ENCODE measurements around the gene GRPEL2.
A peak's percentile ranks its signal among the peaks of the same experiment; 100 is the strongest.

Gene GRPEL2, protein sequence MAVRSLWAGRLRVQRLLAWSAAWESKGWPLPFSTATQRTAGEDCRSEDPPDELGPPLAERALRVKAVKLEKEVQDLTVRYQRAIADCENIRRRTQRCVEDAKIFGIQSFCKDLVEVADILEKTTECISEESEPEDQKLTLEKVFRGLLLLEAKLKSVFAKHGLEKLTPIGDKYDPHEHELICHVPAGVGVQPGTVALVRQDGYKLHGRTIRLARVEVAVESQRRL

DNA sequence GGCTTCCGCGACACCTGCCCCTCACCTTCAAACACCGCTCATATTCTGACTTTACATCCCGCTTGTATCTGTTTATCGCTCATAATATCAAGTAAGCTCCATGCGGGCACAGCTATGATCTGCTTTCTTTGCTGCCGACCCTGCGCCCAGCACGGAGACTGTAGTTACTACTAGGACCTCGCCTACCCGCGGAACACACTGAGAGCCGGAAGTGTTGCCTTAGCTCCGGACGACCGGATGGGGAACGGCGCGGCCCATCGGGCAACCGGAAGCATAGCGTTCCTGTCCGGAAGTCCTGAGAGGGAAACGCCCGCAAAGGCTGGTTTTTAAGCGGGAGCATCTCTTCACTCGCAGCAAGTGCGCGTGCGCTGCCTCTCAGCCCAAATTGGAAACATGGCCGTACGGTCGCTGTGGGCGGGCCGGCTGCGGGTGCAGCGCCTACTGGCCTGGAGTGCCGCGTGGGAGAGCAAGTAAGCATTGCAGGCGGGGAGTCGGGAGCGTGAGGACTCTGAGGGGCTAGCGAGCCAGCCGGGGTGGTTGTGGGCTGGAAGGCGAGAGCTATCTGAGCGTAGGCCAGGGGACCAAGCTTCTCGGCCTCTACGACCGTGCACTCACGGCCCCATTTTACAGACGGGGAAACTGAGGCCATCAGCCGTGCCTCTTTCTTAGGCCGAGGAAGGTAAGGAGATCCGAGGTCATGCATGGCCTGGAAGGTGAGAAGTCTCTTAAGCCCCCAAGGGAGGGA, at the start of gene GRPEL2:
Gene GRPEL2, plus strand, starts transcription at position 353 of the 745 bp plus-strand sequence. Its CDS starts 41 bp downstream, at position 394.
- peak; percentile 95 for DNase-seq

DNA sequence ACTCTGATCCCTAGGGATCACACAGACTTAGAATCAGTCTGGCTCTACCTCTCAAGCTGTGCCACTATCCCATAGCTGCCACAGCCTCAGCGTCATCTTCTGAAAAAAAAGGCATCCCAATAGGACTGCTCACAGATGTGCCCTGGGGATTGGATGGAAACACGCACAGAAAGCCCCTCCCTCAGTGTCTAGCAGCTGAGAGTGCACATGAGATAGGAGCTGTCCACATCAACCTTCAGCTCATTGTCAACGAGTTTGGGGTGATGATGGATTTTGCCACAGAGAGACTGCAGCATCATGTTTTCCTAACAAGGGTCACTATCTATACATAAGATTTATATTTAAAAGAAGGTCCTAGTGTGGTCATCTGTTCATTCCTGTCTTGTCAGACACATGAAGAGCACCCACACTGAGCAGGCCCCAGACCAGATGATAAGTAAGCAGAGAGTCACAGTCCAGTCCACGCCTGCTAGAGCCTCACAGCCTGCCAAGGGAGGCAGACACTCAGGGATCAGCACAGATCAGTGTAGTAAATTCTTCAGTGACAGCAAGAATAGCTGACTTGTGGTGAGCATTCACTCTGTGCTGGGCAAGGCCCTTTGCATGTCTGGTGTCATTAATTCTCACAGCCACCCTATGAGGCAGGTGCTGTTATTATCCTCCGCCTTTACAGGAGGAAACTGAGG, 47.8 kb upstream of the GRPEL2 start:
- DNase-seq, result no peak

DNA sequence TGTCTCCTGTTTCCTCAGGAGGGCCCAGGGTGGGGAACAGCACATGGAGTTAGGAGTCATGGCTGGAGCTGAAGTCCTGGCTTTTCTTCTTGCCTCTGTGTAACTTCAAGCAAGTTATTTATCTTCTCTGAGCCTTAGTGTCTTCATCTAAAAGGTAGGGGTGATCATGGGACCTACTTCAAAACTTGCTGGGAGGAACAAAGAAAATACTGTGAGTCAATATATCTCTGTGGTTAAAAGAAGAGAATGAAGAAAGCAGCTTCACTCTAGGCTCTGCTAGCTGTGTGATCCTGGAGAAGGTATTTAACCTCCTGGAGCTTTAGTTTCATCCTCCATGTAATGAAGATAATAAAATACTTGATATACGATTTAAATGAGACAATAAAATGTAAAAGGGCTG, 47.1 kb upstream of the GRPEL2 start:
- no peak for DNase-seq

DNA sequence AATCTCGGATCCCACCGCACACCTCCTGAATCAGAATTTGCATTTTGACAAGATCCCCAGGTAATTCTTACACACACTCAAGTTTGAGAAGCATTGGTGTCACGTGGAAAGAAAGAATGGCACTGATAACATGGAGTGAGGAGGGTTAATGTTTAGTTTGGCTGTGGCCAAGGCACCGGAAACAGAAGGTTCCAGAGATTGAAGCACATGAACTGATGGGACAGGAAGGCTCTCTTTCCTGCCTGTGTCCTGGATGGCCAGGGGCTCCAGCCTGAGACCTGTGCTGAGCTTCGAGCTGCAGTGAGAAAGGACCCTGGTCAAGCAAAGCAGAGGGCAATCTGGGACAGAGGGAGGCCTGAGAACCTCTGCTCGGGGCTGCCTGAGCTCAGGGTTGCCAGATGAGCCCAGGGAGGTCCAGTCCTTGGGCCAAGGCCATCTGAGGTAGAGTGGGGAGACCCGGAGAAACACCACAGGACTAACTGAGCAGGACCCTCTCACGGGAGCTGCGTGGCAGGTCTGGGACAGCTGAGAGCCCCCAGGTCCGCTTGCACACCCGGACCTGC, 46.4 kb upstream of the GRPEL2 start:
- no peak for DNase-seq

DNA sequence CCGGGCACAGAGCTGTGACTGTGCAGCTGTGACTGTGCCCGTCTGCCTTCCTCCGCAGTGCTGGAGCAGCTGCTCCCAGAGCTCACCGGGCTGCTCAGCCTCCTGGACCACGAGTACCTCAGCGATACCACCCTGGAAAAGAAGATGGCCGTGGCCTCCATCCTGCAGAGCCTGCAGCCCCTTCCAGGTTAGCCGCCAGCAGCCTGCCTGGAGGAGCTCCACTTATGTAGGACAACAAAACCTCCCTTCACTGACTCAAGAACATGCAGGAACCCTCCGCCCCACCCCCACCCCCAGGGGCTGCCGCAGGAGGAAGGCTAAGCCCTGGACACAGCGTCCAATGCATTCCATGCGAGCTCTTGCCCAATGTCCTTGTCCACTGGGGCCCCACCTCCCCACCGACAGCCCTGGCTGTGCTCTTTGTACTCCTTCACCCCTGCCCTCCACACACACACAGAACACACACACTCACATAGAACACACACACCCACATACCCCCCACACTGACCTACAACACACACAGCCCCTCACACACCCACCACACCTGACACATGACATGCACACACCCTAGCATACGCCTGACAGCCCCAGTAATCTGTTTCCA, 45.7 kb upstream of the GRPEL2 start:
- DNase-seq, result no peak

DNA sequence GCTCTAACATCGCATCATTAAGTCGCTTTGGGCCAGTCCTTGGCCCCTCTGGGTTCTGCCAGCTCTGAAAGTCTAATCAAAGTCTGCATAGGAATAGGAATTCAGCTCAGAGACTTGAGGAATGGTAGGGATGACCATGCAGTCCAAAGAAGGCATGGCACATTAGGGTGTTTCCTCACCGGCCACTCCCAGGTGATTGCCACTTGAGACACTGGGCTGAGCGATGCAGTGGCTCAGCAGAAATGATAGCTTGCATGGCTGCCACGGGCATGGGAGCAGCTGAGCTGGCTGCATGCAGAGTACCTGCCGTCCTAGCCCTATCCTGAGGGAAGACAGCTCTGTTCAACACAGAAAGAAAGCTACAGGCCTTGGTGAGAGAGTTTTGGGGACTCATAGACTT, 44.9 kb upstream of the GRPEL2 start:
- no peak for DNase-seq

DNA sequence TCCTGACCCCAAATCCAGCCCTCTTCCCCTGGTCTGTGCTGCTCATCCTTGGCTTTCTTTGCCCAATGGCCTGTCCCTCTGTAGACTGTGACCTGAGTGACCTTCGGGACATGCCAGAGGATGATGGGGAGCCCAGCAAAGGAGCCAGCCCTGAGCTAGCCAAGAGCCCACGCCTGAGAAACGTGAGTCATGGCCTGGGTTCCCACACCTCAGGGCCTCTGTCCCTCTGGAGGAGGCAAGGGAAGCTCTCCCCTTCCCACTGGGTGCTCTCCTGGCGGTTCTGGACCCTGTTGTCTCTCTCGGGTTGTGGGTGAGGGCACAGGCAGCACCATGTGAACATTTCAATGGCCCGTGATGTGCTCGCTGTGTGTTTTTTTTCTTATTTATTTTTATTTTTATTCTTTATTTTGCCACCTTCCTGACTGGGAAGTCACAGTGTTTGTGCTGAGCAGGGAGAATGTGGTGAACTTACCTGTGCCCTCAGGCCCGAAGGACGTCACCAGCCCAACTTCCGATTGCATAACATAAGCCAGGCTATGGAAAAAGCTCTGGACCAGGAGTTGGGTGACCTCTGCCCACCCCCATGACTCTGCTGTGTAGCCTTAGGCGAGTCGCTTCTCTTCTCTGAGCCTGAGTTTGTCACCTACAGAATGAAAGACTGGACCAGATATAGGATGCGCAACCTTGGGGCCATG, 44.1 kb upstream of the GRPEL2 start:
- DNase-seq, result no peak

DNA sequence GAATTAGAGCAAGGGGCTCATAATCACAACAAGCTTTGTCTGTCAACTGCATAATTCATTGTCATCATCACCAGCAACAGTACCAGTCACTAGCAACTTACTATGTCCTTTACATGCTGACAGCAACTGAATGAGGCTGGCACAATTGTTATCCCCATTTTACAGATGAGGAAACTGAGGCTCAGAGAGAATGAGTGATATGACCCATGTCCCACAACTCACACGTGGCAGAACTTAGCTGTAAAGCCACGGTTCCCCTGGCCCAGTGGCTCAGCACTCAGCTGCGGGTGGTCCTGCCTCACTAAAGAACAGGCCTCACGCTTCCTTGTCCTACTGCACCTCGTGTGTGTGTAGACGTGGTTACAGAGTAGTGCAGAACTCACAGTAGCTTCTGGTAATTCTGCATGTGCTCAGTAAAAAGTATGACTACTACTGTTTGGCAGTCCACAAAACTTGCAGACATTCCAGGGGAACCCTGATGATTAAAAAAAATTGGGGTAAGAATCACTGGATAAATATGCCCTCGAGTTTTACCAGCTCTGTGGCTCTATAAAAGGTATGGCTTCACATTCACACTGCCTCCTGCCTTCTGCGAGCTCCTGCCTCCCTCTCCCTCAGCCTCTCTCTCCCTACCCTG, 43.4 kb upstream of the GRPEL2 start:
- no peak for DNase-seq

DNA sequence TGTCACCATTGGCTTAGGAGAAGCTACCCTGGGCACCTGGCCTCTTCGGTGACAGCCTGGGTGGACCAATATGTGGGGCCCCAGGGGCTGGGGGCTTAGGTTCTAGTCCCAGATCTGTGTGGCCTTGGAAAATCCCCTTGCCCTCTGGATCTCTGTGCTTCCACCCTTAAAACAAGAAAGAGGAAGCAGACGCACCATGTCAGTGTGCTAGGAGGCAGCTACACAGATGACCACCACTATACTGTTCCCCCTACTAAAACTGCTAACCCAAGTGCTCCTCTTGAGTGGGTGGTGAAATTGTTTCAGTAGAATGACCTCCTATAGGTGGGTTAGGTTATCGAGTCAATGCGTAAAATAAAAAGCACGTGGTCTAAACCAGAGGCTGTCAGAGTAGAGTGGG, 42.7 kb upstream of the GRPEL2 start:
- DNase-seq, result no peak

DNA sequence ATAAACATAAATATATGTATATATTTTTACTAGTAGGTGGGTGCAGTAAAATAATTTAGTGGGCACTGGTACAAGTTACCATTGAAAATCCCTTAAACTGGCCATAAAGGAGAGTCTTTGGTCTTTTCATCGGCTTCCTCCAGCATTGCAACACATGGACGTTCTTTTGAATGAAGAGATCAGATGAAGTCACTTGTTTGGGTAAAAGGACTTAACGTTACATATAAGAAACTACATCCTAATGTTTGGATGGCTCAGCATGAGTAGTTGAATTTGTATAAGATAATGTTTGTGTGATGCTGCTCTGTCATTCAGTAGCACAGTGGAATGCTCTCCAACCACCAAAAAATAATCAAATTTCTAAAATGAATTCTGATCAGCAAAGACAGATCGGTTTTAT, 42.1 kb upstream of the GRPEL2 start:
- no peak for DNase-seq

DNA sequence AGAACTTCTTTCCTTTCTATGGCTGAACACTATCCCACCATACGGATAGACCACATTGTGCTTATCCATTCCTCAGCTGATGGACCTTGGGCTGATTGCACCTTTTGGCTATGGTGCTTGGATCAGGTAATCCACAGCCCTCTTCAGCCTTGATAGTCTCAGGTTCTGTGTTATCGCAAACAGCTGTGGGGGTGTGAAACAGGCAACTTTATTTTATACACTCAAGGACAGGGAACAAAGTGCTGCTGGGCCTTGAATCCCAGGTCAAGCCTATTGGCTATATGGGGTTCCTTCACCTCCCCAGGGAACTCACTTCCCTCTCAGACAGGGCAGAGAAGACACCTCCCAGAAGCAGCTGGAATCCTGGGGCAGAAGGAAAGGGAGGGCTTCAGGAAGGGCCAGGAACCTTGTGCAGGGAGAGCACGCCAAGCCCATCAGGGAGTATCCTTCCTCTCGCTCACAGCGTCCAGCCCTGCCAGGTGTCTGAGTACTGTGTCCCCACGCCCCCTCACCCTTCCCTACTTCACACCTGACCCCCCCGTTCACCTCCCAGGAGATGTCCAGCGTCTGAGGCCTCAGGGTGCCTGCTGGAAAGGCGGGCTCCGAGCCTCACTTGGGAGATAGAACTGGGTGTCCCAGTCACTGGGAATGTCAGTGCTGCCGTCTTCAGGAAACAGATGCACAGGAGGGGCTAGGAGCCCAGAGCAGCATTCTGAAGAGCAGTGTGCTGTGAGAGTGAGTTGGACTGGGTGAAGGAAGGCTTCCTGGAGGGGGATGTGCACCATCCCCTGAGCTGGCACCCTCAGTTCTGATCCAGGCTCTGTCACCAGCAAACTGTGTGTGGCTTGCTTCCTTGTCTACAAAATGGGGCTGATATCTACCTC, 40.9 kb upstream of the GRPEL2 start:
- DNase-seq, result no peak

DNA sequence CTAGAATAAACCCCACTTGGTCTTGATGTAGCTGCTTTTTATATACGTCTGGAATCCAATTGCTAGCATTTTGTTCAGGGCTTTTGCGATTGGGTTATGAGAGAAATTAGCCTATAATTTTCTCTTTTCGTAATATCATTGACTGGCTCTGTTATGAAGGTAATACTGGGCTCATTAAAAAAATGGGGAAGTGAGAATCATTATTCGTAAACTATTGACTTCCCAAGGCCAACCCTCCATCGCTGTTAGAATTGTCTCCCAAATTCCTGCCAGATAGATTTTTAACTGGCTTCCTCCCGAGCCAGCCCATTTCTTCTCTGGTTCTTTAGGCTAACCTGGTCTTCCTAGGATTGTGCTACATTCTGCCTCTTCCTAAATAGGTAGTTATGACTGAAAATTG, 35.9 kb upstream of the GRPEL2 start:
- DNase-seq, result no peak

DNA sequence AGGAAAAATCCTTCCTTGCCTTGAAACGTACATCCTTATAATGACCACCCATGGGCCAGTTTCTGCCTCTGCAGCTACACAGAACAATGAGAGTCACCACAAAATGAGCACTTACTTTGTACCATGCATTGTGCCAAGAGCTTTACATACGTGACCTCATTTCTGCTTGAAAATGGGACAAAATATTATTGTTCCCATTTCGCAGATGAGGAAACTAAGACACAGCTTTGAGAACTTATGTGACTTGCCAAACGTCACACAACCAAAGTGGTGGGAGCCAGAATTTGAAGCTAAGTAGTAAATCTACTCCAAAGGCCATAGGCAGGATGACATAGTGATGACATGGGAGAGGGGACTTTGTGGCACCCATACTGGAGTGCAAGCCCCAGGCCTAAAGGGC, 34.8 kb upstream of the GRPEL2 start:
- no peak for DNase-seq

DNA sequence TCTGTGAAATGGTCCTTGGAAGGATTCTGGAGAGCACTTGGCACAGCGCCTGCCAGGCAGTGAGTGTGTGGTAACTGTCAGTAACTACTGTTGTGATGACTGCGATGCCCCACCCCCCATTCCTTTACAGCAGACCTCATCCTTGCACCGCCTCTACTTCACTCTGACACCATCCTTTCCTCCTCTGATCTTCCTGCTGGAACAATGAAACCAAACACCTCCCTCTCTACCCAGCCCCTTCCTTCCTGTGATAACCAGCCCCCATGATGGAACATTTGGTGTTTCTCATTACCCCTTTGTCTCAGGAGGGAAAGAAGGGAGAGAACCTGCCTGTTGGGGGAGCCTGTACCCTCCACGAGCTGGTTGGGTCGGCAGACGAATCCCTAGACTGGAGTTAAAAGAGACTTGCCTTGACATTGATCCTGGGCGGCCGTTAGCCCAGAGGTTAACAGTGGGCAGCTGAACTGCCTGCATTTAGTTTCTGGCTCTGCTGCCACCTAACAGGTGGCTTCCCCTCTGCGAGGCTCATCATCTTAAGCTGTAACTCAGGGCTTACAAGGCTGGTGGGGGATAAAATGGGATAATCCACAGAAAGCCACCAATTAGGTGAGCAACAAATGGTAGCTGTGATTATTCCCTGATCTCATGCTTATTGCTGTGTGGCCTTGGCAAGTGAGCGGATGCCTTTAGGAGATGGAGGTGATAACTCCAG, 34.2 kb upstream of the GRPEL2 start:
- no peak for DNase-seq

DNA sequence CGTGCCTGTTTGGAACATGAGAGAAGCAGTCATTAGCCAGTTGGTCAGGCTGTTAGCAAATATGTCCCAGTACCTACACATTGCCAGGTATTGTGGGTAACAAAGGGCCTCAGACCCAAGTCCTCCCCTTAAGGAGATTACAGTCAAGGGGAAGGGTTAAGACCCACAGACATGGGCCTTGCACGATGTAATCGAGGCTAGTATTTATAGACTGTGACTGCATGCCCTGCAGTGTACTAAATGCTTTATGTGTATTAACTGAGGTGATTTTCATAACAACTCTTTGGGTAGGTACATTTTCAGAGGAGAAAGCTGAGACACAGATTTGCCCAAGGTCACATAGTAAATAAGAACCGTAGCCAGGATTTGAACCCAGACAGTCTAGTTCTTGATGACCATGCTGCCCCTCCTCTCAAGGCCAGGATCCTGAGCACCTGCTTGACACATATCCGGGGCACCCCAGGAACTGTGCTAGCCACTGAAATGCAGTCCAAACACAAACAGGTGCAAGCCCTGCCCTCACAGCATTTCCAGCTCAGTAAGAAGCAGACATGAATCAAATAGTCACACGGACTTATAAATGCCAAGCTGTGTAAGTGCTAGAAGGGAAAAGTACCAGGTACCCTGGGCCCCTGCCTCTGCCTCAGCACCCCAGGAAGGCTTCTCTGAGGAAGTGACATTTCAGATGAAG, 32.0 kb upstream of the GRPEL2 start:
- no peak for DNase-seq

DNA sequence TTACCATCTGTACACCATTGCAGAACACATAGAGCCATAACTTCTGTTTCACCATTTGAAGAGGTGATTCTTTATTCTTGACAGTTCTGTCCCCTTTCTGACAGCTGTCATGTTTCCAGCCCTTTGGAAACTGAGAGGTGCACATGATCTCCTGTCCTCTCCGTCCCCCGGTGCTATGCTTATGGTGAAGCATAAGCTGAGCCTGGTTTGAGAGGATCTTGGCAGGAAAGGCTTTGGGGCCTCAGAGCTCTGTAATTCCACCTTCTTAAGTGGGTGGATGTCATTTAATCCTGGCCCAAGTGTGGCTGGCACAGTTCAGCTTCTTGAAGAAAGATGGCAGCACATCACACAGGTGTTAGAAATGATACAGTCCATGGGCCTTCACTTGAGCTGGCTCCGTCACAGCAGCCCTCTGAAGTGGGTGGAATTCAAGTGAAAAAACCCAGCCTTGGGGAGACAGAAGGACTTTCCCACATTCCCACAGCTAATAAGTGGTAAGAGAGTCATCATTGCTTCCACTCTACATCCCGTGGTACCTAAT, 30.7 kb upstream of the GRPEL2 start:
- no peak for DNase-seq

DNA sequence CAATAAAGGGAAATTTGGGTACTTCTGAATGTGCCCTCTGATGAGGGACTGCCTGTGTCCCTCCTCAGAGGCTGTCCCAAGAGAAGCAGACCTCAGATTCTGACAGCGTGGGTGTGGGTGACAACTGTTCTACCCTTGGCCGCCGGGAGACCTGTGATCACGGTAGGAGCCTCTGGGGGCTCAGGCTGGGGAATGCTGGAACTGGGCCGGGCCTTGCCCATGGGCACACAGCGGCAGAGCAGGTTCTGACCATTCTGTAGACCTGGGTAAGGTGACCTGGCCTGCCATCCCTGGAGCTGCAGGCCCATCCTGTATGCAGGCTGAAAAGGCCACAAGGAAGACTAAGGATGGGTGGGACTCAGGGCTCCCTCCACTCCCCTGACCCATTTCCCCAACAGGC, 29.5 kb upstream of the GRPEL2 start:
- DNase-seq, result no peak

DNA sequence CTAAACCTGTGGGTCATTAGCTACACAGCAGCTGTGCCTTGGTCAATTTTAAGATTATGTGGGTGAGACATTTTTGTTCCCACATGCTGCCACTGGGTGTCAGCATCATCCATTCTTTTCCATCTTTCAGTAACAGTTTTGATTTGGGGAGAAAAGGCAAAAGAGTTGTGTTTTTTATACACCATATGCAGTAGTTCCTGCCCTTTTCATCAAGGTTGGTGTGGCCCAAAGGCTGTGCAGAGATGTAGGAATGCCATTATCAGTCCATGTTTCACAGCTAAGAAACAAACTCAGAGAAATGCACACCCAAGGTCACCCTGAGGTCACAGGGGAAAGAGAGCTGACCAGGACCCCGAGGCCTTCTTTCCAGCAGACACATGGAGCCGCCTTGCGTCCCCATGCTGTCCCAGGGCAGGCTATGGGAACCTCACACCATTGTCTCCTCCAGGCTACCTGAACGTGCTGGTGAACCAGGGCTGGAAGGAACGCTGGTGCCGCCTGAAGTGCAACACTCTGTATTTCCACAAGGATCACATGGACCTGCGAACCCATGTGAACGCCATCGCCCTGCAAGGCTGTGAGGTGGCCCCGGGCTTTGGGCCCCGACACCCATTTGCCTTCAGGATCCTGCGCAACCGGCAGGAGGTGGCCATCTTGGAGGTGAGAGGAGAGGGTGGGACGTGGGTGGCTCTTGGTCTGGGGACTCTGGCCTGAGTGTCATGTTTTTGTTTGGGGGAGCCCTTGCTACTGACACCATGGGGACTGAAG, 27.8 kb upstream of the GRPEL2 start:
- peak; percentile 11 to 33 for DNase-seq

DNA sequence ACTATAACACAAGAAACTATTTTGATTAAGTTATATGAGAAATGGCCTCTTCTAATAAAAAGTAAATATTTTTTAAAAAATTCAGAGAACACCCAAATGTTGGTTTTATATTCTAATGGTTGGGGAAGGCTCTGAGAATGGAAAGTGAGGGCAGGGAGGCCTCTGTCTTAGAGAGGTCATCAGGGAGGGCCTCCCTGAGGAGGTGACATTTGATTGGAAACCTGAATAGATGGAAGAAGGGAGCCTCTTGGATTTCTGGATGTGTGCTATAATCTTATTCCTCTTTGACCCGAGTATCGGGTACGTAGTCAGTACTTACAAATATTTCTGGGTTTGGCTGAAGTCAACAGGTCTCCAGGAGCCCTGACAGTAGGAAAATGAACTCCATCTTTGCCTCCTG, 26.1 kb upstream of the GRPEL2 start:
- DNase-seq, result no peak
